Kasumi-1 (cell line): Measurements from ENCODE around the gene MTA1.

Source experiments
- DNase-seq, 2 experiments: peaks; one replicate each; lab custom pipeline; 2025; lab: John Stamatoyannopoulos, UW

The MTA1 gene

GRCh38 chr14:105423488-105424195, 4.0 kb downstream of the MTA1 start:
- DNase-seq: no peak

GRCh38 chr14:105424861-105425260, 5.2 kb downstream of the MTA1 start:
- DNase-seq: no peak

- no peak for DNase-seq
Observed at GRCh38 chr14:105425823-105426247, 6.2 kb downstream of the MTA1 start.

- no peak for DNase-seq
Observed at GRCh38 chr14:105426416-105427130, 6.9 kb downstream of the MTA1 start.

GRCh38 chr14:105427412-105427811, 7.8 kb downstream of the MTA1 start:
- DNase-seq: no peak

- no peak for DNase-seq
Observed at GRCh38 chr14:105427936-105428485, 8.4 kb downstream of the MTA1 start.

- DNase-seq: no peak
Observed at GRCh38 chr14:105430042-105430441, 10.4 kb downstream of the MTA1 start.

GRCh38 chr14:105430565-105430964, 10.9 kb downstream of the MTA1 start:
- DNase-seq: no peak

- DNase-seq: no peak
Observed at GRCh38 chr14:105431256-105431655, 11.6 kb downstream of the MTA1 start.

GRCh38 chr14:105432657-105433056, 13.0 kb downstream of the MTA1 start:
- DNase-seq: no peak

- no peak for DNase-seq
Observed at GRCh38 chr14:105433161-105433605, 13.6 kb downstream of the MTA1 start.

- no peak for DNase-seq
Observed at GRCh38 chr14:105436402-105436801, 16.8 kb downstream of the MTA1 start.

- DNase-seq: no peak
Observed at GRCh38 chr14:105436891-105437722, 17.5 kb downstream of the MTA1 start.

GRCh38 chr14:105437723-105438500, 18.3 kb downstream of the MTA1 start:
- no peak for DNase-seq

- DNase-seq: no peak
Observed at GRCh38 chr14:105439179-105439578, 19.6 kb downstream of the MTA1 start.

- no peak for DNase-seq
Observed at GRCh38 chr14:105439710-105440553, 20.3 kb downstream of the MTA1 start.

GRCh38 chr14:105440554-105440900, 20.9 kb downstream of the MTA1 start:
- DNase-seq: no peak

- no peak for DNase-seq
Observed at GRCh38 chr14:105440992-105441391, 21.4 kb downstream of the MTA1 start.

GRCh38 chr14:105442125-105442524, 22.5 kb downstream of the MTA1 start:
- DNase-seq: no peak

- no peak for DNase-seq
Observed at GRCh38 chr14:105442834-105443233, 23.2 kb downstream of the MTA1 start.

- no peak for DNase-seq
Observed at GRCh38 chr14:105444859-105445258, 25.2 kb downstream of the MTA1 start.
